H1 (cell line): ENCODE results near the gene NRN1L.
"Not testable (repeated sequence)": the region's sequence is repeated elsewhere in the genome, so short reads cannot be mapped to it uniquely, and the experiment has no call there.

Source experiments
- BRCA1 ChIP-seq: IDR thresholded peaks from 2 replicates; pipeline ENCODE4 v1.6.1; 2012; ENCODE audit warnings: low read depth, low read length, improper control_type of control experiment
- CEBPB ChIP-seq: IDR thresholded peaks from 2 replicates; pipeline ENCODE4 v1.6.1; 2012; ENCODE audit warnings: low read depth, low read length
- CTCF ChIP-seq, 3 experiments: IDR thresholded peaks; 1 replicate in 2 of 3; 2 replicates in 1 of 3; pipeline versions ENCODE4 v1.5.1 to v1.6.1; 2011; ENCODE audit warnings: low read length in 3 of 3, mild to moderate bottlenecking in 3 of 3, inconsistent platforms in 2 of 3, low read depth in 1 of 3, moderate library complexity in 1 of 3; ENCODE audit not compliant: insufficient read depth in 1 of 3; ENCODE audit errors: control extremely low read depth in 1 of 3
- EP300 ChIP-seq, 2 experiments: IDR thresholded peaks; 1 replicate in 1 of 2; 2 replicates in 1 of 2; pipeline ENCODE4 v1.6.1; 2011 to 2012; ENCODE audit warnings: low read depth in 2 of 2, low read length in 2 of 2, mild to moderate bottlenecking in 2 of 2, borderline replicate concordance in 1 of 2, inconsistent platforms in 1 of 2, moderate library complexity in 1 of 2
- HDAC2 ChIP-seq, 2 experiments: fragments of 300-600 bp in 1 of 2; sonication (generic) in 1 of 2; IDR thresholded peaks; 2 replicates each; pipeline ENCODE4 v1.6.1; 2011 to 2012; ENCODE audit warnings: low read depth in 2 of 2, low read length in 2 of 2, mild to moderate bottlenecking in 2 of 2, moderate library complexity in 2 of 2, borderline replicate concordance in 1 of 2, inconsistent platforms in 1 of 2
- MAX ChIP-seq: IDR thresholded peaks from 2 replicates; pipeline ENCODE4 v1.6.1; 2012; ENCODE audit warnings: inconsistent platforms
- POLR2A ChIP-seq, 2 experiments: IDR thresholded peaks; 1 replicate in 1 of 2; 2 replicates in 1 of 2; pipeline ENCODE4 v1.6.1; 2011; ENCODE audit warnings: low read depth in 2 of 2, low read length in 2 of 2, mild to moderate bottlenecking in 2 of 2; ENCODE audit errors: control extremely low read depth in 1 of 2
- POLR2AphosphoS5 ChIP-seq: IDR thresholded peaks from 2 replicates; pipeline ENCODE4 v1.6.1; 2011; ENCODE audit warnings: low read depth, low read length
- RAD21 ChIP-seq, 2 experiments: IDR thresholded peaks in 1 of 2; conservative IDR thresholded peaks in 1 of 2; 2 replicates each; pipeline ENCODE4 v1.6.1; 2011; ENCODE audit warnings: low read depth in 2 of 2, low read length in 2 of 2, improper control_type of control experiment in 1 of 2, inconsistent platforms in 1 of 2, mild to moderate bottlenecking in 1 of 2, moderate library complexity in 1 of 2
- RXRA ChIP-seq: IDR thresholded peaks from 2 replicates; pipeline ENCODE4 v1.6.1; 2011; ENCODE audit warnings: low read depth, mild to moderate bottlenecking, low read length, moderate library complexity; ENCODE audit not compliant: insufficient read depth
- SAP30 ChIP-seq: fragments of 300-600 bp; sonication (generic); IDR thresholded peaks from 2 replicates; pipeline ENCODE4 v1.7.1; 2012; ENCODE audit warnings: low read length, moderate library complexity, mild to moderate bottlenecking, inconsistent platforms; ENCODE audit not compliant: insufficient read depth, insufficient replicate concordance
- YY1 ChIP-seq: IDR thresholded peaks from 2 replicates; pipeline ENCODE4 v1.6.1; 2011; ENCODE audit warnings: low read depth, mild to moderate bottlenecking, low read length

GRCh38 chr16:67915496-67915769, 30.7 kb downstream of the NRN1L start:
- not testable (repeated sequence) for TF ChIP-seq CTCF (IDR thresholded peaks at IDR 0.05; ENCODE audit: control extremely low read depth in 1 of 3, insufficient read depth in 1 of 3, low read depth in 1 of 3, low read length in 3 of 3); YY1; RAD21 (IDR thresholded peaks at IDR 0.05 in 1 of 2, conservative IDR thresholded peaks at IDR 0.05 in 1 of 2; ENCODE audit: low read depth in 2 of 2, low read length in 2 of 2); POLR2AphosphoS5; CEBPB; BRCA1; POLR2A (IDR thresholded peaks at IDR 0.05; ENCODE audit: control extremely low read depth in 1 of 2, low read depth in 2 of 2, low read length in 2 of 2); MAX; HDAC2 (IDR thresholded peaks at IDR 0.05; ENCODE audit: borderline replicate concordance in 1 of 2, low read depth in 2 of 2, low read length in 2 of 2); EP300 (IDR thresholded peaks at IDR 0.05; ENCODE audit: borderline replicate concordance in 1 of 2, low read depth in 2 of 2, low read length in 2 of 2); SAP30; RXRA
